HG03175 (cell line): ENCODE measurements around the gene ELMOD1.

Experiments
- ATAC-seq: cut with Tn5 transposase; IDR thresholded peaks from one replicate; pipeline ENCODE4 v1.9.1; 2021; ENCODE audit warnings: mild to moderate bottlenecking, moderate library complexity; ENCODE audit not compliant: unreplicated experiment

The ELMOD1 gene

GRCh38 chr11:107682572-107682971 lies 91.6 kb downstream of the ELMOD1 start:
- ATAC-seq = no peak

- no peak for ATAC-seq
Measured at GRCh38 chr11:107683061-107683460, 92.1 kb downstream of the ELMOD1 start.

- peak; percentile 58 for ATAC-seq
Measured at GRCh38 chr11:107683807-107684206, 92.9 kb downstream of the ELMOD1 start.

GRCh38 chr11:107688322-107688918 lies 97.5 kb downstream of the ELMOD1 start:
- ATAC-seq = no peak

- ATAC-seq = peak; percentile 69
Measured at GRCh38 chr11:107689317-107690202, 98.6 kb downstream of the ELMOD1 start.

GRCh38 chr11:107691000-107691750 lies 100.2 kb downstream of the ELMOD1 start:
- no peak for ATAC-seq

- no peak for ATAC-seq
Measured at GRCh38 chr11:107695446-107695845, 104.5 kb downstream of the ELMOD1 start.

GRCh38 chr11:107696140-107696539 lies 105.2 kb downstream of the ELMOD1 start:
- ATAC-seq = no peak

GRCh38 chr11:107697291-107697690 lies 106.3 kb downstream of the ELMOD1 start:
- no peak for ATAC-seq

GRCh38 chr11:107699371-107700285 lies 108.7 kb downstream of the ELMOD1 start:
- ATAC-seq = no peak

GRCh38 chr11:107702109-107702660 lies 111.2 kb downstream of the ELMOD1 start:
- no peak for ATAC-seq

- no peak for ATAC-seq
Measured at GRCh38 chr11:107702723-107703122, 111.8 kb downstream of the ELMOD1 start.

- ATAC-seq = no peak
Measured at GRCh38 chr11:107704451-107704850, 113.5 kb downstream of the ELMOD1 start.

- ATAC-seq = no peak
Measured at GRCh38 chr11:107705027-107705426, 114.1 kb downstream of the ELMOD1 start.

GRCh38 chr11:107706531-107706930 lies 115.6 kb downstream of the ELMOD1 start:
- ATAC-seq = no peak

- ATAC-seq = no peak
Measured at GRCh38 chr11:107707215-107707671, 116.3 kb downstream of the ELMOD1 start.

GRCh38 chr11:107707807-107708206 lies 116.9 kb downstream of the ELMOD1 start:
- ATAC-seq = no peak

GRCh38 chr11:107708792-107709191 lies 117.8 kb downstream of the ELMOD1 start:
- ATAC-seq = no peak

- no peak for ATAC-seq
Measured at GRCh38 chr11:107710301-107710700, 119.4 kb downstream of the ELMOD1 start.
